Mesenteric fat pad (tissue), 1 donor: ENCODE measurements around the gene BARX2. TPM values are rescaled to one million over a fixed set of nuclear protein-coding genes. Genes with fewer than 3 reads are reported as not detected.
"Not testable (repeated sequence)": the region's sequence is repeated elsewhere in the genome, so short reads cannot be mapped to it uniquely, and the experiment has no call there.

Experiments used
- DNase-seq: peaks from one replicate; pipeline ENCODE4 v3.0.0-alpha.2; 2020; ENCODE audit warnings: low spot score
- long read RNA-seq: library from polyadenylated mRNA; unstranded; transcript quantifications from one replicate; pipeline ENCODE4 v2.0.0, GENCODE V29; 2020
- total RNA-seq: library from RNA; stranded (reverse); fragmentation: NEBNext Ultra II Directional; extraction: Animal tissue kit (Norgen Biotek cat#: 25700); gene quantifications from one replicate; pipeline ENCODE4 v1.2.1, GENCODE V29; 2021
- donor health status: DM: yes; HTN: yes; CAD: no.

The BARX2 gene, protein sequence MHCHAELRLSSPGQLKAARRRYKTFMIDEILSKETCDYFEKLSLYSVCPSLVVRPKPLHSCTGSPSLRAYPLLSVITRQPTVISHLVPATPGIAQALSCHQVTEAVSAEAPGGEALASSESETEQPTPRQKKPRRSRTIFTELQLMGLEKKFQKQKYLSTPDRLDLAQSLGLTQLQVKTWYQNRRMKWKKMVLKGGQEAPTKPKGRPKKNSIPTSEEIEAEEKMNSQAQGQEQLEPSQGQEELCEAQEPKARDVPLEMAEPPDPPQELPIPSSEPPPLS
- not detected for total RNA-seq
- long read RNA-seq, result 0 reads

DNA sequence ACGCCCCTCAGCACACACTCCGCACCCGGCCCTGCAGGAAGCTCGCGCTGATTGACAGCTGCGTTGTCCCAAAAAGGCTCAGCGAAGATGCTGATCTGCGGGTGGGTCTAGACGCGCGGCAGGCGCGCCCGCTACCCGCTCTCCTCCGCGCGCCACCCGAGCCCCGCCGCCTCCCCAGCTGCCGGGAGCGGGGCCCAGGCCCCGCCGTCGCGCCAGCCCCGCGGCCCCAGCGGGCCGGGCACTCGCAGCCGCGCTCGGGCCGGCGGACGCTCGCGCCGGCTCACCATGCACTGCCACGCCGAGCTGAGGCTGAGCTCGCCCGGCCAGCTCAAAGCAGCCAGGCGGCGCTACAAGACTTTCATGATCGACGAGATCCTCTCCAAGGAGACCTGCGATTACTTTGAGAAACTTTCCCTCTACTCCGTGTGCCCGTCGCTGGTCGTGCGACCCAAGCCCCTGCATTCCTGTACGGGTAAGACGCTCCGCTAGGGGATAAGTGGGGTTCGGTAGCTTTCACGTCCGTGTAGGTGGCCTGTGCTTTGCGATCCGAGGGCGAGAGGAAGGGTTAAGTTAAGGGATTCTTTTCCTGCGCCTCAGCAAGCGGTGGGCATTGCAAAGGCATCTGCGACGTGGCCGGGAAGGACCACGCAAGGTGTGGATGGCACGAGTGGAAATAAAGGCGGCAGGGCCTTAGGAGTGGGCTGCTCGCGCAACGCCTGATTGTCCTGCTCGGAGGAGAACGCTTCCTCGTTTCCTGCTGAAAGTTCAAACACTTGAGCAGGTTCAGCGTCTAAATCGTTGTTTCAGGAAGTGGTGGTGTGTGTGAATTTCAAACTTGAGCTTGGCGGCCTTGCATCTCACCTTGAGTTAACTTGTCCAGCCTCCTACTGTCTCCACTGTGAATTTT, at the start of gene BARX2:
BARX2 (plus strand) TSS at position 98 of the 907 bp plus-strand sequence; CDS start at position 286, 188 bp downstream.
- no peak for DNase-seq

DNA sequence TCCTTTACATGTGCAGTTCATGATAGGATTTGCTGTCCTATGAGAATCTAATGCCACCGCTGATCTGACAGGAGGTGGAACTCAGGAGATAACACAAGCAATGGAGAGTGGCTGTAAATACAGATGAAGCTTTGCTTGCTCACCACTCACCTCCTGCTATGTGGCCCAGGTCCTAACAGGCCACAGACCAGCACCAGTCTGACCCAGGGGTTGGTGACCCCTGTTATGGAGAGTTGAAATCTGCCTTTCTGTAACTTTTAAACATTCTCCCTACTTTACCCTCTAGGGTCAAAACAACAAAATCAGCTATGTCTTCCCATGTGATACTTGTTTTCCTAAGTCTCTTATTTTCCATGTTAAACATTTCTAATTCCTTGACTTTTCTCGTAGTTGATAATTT, 48.7 kb upstream of the BARX2 start:
- no peak for DNase-seq

DNA sequence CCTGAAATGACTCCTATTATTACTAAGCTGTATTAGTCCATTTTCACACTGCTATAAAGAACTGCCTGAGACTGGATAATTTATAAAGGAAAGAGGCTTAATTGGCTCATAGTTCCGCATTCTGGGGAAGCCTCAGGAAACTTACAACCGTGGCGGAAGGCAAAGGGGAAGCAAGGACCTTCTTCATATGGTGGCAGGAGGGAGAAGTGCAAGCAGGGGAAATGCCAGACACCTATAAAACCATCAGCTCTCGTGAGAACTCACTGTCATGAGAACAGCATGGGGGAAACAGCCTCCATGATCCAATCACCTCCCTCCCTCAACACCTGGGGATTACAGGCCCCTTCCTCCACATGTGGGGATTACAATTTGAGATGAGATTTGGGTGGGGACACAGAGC, 47.9 kb upstream of the BARX2 start:
- DNase-seq, result not testable (repeated sequence)

DNA sequence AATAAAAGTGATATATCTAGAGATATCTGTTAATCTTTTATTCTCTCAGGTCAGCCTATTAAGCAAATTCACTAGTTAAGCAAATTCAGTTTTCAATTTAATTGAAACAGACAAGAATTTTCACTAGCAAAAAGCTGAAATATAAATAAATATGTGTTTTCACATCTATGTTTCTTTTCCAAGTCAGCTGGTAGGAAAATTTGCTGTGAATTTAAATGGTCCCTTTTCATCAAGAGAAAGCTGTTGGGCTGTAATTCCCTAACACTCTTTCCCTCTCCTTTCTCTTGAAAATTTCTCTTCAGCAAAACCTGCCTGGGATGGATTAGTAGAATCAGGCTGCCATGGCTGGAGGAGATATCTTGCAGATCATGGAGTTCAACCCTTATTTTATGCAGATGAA, 46.9 kb upstream of the BARX2 start:
- no peak for DNase-seq

DNA sequence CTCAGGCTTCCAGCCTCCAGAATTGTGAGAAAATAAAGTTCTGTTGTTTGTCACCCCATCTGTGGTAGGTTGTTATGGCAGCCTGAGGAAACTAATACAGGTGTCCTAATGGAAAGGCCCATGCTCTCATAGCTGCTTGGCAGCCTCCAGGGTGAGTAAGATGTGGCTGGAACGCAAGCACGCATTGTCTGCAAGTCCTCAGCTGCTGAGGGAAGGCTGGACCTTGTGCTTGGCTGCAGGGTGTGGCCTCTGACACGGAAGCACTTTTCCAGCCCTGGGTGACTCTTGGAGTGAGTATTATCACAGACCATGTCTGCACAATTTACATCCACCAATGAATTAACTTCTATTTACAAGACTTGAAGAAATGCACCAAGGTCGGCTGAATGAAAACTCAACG, 44.4 kb upstream of the BARX2 start:
- no peak for DNase-seq

DNA sequence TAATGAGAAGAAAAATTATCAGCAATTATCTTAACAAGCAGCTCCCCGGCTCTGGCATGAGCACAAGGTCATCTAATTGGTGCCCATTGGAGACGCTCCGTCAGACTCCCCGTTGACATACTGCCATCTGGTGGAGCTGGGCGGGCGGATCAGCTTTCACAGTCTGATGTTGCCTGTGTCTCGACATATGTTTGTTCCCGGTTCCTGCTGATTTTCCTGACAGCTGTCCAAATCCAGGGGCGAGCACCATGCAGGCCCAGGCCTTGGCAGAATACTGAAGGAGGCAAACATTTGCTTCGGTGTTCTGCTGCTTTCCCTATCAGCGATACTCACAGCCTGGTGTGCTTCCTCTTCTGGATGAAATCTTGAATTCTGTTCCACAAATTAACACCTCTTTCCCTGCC, 43.8 kb upstream of the BARX2 start:
- DNase-seq, result no peak

DNA sequence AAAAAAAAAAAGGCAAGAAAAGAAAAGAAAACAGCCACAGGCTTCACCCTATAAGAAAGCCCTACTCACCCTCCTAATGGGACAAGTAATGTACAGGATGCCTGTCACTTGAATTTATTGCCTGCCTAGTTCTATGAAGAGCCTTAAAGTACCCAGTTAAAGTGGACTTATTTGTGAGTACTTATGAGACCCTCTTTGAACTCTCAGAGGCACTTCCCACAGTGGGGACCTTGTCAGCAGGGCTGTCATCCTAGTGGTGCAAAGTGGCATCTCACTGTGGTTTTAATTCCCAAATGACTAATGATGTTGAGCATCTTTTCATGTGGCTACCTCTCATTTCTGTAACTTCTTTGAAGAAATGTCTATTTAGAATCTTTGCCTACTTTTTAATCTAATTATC, 41.8 kb upstream of the BARX2 start:
- no peak for DNase-seq

DNA sequence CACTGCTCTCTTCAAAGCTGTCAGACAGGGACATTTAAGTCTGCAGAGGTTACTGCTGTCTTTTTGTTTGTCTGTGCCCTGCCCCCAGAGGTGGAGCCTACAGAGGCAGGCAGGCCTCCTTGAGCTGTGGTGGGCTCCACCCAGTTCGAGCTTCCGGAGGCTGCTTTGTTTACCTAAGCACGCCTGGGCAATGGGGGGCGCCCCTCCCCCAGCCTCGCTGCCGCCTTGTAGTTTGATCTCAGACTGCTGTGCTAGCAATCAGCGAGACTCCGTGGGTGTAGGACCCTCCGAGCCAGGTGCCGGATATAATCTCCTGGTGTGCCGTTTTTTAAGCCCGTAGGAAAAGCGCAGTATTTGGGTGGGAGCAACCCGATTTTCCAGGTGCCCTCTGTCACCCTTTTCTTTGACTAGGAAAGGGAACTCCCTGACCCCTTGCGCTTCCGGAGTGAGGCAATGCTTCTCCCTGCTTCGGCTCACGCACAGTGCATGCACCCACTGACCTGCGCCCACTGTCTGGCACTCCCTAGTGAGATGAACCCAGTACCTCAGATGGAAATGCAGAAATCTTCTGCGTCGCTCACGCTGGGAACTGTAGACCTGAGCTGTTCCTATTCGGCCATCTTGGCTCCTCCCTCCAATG, 31.2 kb upstream of the BARX2 start:
- DNase-seq, result not testable (repeated sequence)

DNA sequence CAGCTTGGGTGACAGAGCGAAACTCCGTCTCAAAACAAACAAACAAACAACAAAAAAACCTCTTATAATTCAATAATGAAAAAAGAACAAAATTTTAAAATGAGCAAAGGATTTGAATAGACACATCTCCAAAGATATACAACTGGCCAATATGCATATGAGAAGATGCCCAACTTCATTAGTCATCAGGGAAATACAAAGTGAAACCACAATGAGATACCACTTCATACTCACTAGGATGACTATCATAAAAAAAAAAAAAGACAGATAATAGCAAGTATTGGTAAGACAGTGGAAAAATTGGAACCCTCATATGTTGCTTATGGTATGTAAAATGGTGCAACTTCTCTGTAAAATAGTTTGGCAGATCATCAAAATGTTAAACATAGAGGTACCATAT, 28.7 kb upstream of the BARX2 start:
- no peak for DNase-seq

DNA sequence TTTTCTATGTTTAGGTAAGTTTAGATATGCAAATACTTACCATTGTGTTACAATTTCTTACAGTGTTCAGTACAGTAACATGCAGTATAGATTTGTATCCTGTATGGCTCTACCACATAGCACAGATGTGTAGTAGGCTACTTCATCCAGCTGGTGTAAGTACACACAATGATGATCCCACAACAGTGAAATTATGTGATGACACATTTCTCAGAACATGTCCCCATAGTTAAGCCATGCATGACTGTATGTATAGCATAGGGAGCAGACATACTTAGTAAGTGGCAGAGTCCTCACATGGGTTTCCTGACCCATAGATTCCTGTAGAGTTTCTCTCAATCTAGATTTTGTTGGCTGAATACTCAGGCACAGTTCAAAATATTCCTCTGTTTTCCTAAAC, 26.8 kb upstream of the BARX2 start:
- DNase-seq, result no peak

DNA sequence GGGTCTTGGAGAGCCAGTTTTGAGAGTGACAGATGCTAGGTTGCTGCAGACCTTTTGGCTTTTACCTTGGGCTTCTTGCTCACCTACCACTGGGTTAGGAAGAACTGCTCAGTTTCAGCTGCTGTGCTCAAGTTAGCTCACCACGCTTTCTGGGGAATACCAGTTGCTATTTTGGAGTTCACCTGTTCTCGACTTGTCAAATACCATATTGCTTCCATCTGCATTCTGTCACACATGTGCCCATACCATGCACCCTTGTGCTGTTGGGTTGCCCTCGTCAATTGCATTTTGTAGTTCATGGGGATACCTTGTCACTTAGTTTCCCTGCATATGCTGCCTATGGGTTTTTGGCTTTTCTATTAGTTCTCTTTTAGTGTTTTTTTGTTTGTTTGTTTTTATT, 23.0 kb upstream of the BARX2 start:
- DNase-seq, result no peak

DNA sequence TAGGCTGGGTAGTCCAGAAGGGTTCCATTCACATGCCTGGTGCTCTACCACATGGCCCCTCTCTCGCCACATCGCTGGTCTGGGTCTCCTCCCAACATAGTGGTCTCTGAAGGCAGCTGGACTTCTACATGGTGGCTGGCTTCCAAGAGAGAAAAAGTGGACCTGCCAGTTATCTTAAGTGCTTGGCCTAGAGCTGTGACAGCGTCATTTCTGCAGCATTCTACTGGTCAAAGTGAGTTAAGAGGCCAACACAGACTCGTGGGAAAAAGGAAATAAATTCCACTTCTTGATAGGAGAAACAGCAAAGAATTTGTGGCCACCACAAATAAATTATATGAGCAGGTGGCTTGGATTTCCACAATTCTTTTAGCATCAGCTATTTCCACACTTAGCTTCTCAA, 21.0 kb upstream of the BARX2 start:
- no peak for DNase-seq

DNA sequence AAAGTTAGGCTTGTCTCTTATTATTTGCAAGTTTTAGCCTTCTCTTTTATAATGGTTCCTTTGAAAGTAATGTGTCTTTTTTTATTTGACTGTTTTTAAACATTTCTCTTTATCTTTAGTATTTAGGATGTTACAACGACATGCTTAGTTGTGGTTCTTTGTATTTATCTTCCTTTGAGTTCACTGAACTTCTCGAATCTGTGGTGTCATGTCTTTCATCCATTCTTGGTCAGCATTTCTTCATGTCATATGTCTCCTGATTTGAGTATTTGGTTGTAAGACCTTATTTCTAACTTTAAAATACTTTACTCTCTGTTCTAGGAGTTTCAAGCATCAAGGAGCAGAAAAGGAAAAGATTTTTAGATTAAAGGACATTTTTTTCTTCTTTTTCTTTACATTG, 15.9 kb upstream of the BARX2 start:
- DNase-seq, result no peak

DNA sequence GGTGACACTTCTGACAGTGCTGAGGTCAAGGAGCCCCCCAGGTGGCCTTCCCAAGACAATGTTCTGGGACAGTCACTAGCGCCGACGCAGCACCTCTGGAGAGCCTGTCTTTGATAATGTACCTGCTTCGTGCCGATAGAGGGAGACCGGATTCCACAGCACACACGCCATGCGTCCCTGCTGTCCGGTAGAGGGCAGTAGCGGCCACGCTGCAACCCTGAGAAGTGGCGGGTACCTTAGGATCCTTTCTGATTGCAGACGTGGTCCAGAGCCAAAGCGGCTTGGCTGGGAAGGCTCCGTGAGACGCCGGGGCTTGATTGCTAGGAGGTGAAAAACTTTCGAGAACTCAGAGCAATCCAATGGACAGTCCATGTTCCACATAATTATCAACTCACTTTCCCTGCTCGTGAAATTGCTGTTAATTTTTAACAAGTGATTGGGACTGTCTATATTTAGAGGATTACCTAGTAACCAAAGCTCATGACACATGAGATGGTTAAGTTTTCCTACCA, 11.4 kb upstream of the BARX2 start:
- no peak for DNase-seq

DNA sequence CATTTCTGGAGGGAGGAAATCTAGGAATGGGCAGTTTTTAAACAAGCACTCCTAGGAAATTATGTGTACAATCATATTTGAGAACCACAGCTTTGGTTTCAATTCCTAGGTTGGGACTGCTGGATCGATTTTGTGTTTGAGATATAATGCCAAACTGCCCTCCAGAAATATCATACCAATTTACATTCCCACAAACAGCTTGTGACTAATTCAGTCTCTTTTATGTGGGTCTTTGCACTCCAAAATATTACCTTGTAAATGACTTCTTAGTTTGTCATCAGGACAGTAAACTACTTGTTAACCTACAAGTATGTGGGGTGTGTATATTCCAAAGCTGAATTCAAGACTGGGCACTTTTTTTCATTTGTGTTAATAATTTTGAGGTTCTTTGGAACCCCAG, 9.8 kb upstream of the BARX2 start:
- no peak for DNase-seq

DNA sequence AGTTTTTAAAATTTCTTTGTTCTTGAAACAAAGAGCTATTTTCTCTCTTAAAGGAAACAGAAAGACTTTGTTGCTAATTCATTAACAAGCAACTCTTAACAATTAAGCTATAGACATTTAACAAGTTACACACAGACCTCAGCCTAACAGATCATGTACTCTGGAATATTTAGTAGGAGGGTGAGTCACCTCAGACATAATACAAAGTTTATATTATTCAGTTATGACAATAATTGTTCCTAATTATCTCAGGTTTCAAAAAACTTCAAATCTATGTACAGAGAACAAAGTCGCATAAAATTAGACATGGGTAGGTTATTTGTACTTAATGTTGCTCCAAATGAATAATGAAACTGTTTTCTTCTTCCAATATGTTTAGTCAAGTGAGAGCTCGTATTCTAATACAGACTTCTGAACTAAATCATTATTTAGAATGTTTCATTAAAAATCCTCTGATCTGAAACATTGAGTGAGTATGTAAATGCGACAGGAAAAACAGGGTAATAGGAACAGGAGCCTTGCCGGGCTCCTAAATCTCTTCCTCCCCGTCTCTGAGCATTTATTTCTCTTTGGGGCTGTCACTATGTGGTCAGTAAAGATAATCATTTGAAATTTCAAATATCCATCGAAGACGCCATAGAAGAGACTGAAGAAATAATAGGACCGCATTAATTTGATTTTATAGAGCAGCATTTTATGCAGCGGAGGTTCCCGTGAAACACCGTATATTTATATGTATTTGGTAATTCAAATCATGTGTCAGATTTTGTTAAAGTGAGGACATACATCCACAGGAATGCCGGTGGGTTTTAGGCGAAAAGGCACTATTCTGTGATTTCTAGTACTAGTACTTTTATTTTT, 8.7 kb upstream of the BARX2 start:
- DNase-seq, result no peak

DNA sequence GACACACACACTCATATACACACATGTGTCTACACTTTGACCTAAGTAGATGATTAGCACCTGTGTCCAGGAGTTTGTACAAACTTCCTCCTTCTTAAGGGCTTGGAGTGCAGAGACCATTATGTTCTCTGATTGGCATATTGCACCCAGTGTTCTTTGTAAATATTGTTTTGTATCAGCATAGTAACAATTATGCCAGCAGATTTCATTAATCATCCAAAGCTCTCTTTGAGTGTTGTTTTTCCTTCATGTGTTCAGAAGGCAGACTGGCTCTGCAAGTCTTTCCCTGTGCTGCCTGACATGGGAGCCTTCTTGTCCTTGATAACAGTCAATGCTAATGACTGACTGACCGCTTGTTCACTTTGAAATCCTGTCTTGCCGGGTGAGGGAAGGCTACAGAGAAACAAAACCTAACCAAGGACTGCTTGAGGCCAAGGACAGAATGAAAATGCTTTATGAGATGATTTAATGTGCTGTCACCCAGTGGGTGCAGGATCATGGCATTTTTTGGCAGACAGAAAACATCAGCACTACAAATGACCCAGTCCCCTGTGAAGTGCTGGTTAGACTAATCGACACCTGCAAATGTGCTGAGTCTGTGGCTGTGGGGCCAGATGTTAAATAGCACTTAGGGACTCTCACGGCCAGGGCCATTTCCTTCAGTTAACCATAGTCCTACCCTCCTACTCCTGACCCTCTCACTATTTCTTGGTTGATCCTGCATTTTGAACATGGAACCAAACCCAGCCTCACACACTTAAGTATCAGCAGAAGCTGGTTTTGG, 6.6 kb upstream of the BARX2 start:
- DNase-seq, result no peak

DNA sequence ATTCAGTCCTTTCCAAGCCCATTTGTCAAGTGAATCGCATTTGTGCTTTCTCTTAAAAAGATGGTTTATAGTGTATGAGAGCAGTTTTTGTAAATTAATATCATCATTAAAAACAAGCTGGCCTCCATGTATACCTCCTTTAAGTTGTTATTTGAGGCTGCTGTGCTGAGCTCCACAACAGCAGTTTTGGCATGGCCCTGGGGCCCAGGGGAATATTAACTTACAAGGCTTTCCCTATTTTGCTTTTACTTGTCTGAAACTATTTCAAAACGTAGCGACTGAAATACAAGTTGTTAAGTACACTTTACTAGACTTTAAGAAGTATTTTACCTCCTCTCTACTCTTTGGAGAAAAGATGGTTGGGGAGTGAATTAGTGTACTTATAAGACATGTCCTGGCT, 4.9 kb upstream of the BARX2 start:
- no peak for DNase-seq

DNA sequence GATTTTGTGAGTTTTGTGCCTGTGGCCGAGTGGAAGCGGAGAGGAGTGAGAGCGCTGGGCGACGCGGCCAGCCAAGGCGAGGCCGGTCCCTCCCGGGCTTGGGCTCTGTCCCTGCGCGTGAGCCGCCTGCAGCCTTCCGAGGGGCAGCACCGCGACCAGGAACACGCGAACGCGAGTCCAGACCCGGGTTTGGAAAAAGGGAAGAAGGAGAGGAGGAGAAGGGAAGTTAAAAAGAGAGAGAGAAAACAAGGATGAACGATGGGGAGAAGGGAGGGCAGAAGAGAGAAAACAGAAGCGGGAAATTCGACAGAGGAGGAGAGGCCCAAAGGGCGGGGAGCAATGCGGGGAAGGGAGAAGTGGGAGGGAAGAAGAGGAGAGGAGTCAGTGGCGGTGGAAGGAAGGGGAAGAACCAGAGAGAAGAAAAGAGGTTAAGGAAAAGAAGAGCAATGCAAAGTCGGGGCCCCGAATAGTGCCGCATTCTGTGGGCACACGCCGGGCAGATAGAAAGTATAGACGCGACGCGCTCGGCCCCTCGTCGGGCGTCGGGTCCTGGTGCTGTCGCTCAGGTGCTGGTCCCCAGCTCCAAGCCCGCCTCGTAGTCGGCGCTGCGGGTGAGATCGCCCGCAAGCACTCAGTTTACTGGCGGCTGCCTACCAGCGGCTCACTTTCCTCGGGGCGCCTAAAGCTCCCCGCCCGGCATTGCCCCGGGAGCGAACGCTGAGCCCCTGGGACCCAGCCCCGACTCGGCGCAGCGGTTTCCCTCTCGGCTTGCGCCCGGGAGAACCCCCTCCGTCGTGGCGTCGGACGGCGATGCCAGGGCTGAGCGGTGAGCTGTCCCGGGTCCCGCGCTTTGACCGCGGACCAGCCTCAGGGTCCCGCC, 2.8 kb upstream of the BARX2 start:
- no peak for DNase-seq
